ENCODE data around the gene FBN1.
A peak's percentile ranks its signal among the peaks of the same experiment; 100 is the strongest.

The FBN1 gene

GRCh38 chr15:48617619-48618018 is 27.9 kb downstream of the FBN1 start:
- DNase-seq, result no peak

DNA sequence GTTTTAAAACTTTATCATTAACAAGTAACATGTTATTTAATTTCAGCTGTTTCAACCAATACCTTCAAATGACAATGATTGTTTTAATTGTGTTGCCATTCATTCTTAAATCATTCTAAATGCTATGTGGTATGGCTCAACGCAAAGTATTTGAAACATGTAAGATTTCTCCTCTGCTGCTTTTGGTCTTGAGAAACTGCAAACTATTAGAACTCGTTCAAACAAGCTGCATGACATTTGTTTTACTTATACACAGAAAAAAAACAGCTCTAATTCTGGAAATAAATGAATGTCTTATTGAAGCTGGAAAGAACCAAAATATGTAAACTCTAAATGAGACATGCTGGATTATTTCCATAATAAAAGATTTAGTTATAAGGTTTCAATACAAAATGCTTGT is 29.3 kb downstream of the FBN1 start:
- DNase-seq, result no peak

DNA sequence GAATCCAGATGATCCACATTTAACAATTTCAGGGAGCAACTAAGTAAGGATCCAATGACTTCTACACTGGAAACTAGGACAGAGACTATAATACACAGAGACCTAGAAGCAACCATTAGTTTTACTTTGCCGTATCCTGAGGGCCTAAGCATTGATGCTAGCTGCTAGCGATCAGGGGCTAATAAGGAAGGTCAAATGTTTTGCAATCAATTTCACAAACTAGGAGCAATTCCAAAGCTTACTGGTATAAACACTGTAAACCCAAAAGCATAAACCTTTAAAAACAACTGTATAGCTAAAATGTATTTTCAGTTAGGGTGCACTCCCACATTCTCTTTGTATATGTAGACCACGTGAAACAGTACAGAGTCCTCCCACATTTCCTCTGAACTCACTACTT is 31.5 kb downstream of the FBN1 start:
- DNase-seq, result no peak

DNA sequence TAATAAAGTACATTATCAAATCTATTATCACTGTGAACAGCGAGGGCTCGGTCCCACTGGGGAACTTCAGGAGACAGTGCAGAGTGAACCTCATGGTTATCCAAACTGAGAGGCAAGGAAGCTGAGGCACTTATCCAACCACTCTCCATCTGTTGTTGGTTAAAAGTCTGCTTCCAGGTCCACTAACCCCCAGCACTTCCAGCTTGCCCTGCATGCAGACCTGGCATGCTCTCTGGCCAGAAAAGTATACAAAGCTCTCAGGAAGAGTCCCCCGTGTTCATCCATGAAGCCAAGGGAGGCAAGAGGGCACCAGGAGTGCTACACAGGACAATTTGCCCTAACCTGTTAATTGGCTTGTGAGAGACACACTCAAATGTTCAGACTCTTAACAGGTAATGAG is 36.0 kb downstream of the FBN1 start:
- DNase-seq, result no peak

- no peak for DNase-seq
Measured at GRCh38 chr15:48607846-48608245, 37.7 kb downstream of the FBN1 start.

DNA sequence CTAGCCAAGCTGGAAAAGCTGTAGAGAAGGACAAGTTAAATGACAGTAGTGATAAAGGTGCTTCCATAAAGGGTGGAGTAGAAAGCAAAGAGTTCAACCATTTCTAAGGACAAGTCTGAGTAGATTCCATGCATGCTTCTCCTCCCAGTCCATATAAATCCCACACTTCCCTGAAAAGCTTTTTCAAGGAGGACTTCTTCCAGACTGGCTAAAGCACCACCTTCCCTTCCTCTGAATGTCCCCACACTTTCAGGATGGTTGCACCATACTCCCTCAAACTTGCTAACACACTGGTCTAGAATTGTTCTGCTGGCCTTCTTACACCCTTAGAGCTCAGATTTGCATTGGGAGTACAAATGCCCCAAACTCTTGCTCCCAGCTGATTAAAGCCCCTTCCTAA is 40.9 kb downstream of the FBN1 start:
- DNase-seq, result no peak

DNA sequence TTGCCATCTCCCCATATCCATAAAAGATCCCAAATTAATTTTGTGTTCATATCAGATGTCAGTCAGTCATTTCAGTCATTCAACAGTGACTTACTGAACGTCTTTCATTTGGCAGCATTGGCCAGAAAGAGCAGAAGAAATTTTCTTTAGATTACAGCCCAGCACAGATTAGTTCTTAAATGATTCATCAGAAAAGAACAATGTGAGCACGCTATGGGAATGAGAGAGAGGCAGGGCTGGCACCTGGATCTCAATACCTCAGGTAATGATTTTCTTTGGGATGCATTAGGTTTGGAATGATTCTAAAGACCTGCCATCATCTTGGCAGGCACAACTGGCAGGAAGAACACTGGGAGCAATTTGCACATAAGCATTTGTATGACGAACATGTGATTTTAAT is 41.6 kb downstream of the FBN1 start:
- DNase-seq, result no peak

DNA sequence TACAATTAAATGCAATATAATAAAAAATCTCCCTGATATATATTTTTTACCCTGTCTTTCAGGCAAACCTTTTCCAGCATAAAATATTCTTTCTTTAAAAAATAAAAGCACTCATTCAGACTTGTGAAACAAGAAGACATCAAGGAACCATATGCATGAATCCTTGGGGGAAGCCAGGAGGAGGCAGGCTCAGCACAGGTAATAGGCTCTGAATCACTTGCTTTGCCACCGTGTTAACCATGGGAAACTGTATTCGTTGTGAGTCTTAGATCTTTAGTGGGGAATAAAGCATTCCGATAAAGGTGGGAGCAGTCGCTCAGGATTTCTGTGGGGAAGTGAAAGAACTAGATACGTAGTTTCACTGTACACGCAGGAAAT is 42.4 kb downstream of the FBN1 start:
- DNase-seq, result no peak

GRCh38 chr15:48602358-48603122 is 43.0 kb downstream of the FBN1 start:
- no peak for DNase-seq

- DNase-seq, result no peak
Measured at GRCh38 chr15:48601095-48601494, 44.4 kb downstream of the FBN1 start.

- no peak for DNase-seq
Measured at GRCh38 chr15:48596841-48597240, 48.7 kb downstream of the FBN1 start.

GRCh38 chr15:48596415-48596814 is 49.1 kb downstream of the FBN1 start:
- DNase-seq, result no peak

- DNase-seq, result no peak
Measured at GRCh38 chr15:48595981-48596380, 49.5 kb downstream of the FBN1 start.

- no peak for DNase-seq
Measured at GRCh38 chr15:48592933-48593332, 52.6 kb downstream of the FBN1 start.

- no peak for DNase-seq
Measured at GRCh38 chr15:48592221-48592731, 53.2 kb downstream of the FBN1 start.

- DNase-seq, result no peak
Measured at GRCh38 chr15:48590723-48591122, 54.8 kb downstream of the FBN1 start.

DNA sequence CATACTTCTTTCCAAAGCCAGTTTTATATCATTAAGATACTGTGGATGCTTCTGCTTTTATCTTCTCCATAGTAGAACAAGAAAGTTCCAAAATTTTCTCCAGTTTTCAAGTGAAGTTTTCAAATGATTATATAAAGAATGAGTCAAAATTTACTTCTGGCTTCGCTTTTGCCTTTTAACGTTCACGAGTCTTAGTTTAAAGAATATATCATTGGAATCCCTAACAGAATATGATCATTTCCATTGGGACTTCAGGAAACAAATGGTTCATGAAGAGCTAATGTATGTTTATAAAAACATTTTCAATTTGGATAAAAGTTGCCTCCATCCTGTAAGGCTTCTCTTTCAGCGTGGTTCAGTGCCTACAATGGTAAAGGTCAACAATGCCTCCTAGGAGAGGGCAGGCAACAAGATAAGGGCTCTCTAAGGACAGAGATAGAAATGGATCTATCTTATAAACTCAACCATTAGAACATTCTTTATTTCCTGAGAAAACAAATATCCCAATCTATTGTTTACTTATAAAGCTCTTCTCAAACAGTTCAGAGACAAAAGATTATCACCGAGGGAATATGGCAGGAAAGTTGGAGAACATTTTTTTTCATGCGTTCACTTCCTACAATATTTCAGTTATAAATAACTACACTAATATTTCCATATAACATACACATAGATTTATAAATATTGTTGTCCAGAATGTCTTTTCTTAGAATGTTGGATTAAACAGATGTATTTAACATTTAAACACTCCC is 60.5 kb downstream of the FBN1 start:
- no peak for DNase-seq

DNA sequence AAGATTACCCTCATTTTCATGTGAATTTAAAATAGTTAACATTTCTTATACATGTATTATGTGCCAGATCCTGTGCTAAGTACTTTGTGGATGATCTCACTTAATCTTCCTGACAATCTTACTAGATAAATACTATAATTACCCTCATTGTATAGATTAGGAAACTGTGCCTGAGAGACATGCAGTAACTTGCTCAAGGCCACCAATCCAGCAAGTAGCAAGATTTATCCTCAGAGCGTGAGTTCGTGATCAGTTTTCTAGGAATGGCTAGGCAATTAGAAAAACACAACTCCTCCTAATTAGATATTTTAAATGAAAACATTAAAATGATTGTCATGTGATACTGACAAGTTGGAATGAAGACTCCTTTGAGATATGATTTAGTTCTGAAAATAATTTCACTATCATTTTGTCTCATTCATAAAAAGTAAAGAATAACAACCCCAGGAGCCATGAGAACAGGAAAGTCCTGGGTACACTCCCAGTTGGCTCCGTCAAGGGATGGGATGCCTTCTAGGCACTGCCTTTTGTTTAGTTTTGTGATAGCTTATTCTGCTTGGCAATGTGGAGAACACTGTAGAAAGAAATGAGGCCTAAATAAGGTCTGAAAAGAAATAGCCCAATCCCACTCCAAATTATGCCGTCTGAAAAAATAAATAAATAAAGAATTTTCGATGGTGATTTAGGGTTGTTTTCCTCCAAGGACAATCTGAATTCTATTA is 61.3 kb downstream of the FBN1 start:
- DNase-seq, result no peak

GRCh38 chr15:48582452-48583247 is 62.9 kb downstream of the FBN1 start:
- peak; percentile 1 for DNase-seq

GRCh38 chr15:48581219-48581618 is 64.3 kb downstream of the FBN1 start:
- DNase-seq, result no peak

GRCh38 chr15:48580736-48581135 is 64.8 kb downstream of the FBN1 start:
- no peak for DNase-seq

- no peak for DNase-seq
Measured at GRCh38 chr15:48579945-48580671, 65.4 kb downstream of the FBN1 start.
